HCT116 (cell line): Measurements from ENCODE around the gene PEX1.

Source experiments
- CTCF ChIP-seq, 3 experiments: fragments of 200-600 bp in 1 of 3; sonication (generic) in 1 of 3; IDR thresholded peaks in 2 of 3; conservative IDR thresholded peaks in 1 of 3; 2 replicates each; pipeline ENCODE4 v1.5.1; 2012 to 2017; ENCODE audit warnings: low read depth in 2 of 3, low read length in 2 of 3, antibody characterized with exemption in 1 of 3, borderline replicate concordance in 1 of 3, control low read depth in 1 of 3, mild to moderate bottlenecking in 1 of 3, mixed read lengths in 1 of 3, mixed run types in 1 of 3, moderate library complexity in 1 of 3; ENCODE audit not compliant: insufficient read depth in 1 of 3
- POLR2A ChIP-seq: IDR thresholded peaks from 2 replicates; pipeline ENCODE4 v1.7.0; 2011; ENCODE audit warnings: borderline replicate concordance; ENCODE audit not compliant: insufficient read depth, insufficient read length; ENCODE audit errors: extremely low read depth

- TF ChIP-seq CTCF (IDR thresholded peaks at IDR 0.05 in 2 of 3, conservative IDR thresholded peaks at IDR 0.05 in 1 of 3; ENCODE audit: borderline replicate concordance in 1 of 3, insufficient read depth in 1 of 3, low read depth in 2 of 3, low read length in 2 of 3) (no peak), POLR2A (no peak)
These were observed 61.6 kb downstream of the PEX1 start for GRCh38 chr7:92466682-92467081.
